Neural cell (in vitro differentiated cells): ENCODE measurements around the gene CDC73. TPM values are rescaled to one million over a fixed set of nuclear protein-coding genes. Genes with fewer than 3 reads are reported as not detected.

ENCODE experiments used
- H2AFZ ChIP-seq: fragments of 200-600, 300-800 bp; sonication (generic), shearing (Covaris generic); 2 replicates; pipeline ENCODE4 v1.6.0; 2014; ENCODE audit warnings: low read depth, mild to moderate bottlenecking, antibody characterized with exemption, low read length, moderate library complexity
- H3F3A ChIP-seq: fragments of 200-600 bp; shearing (Covaris generic); 2 replicates; pipeline ENCODE4 v1.6.1; 2016; ENCODE audit warnings: mild to moderate bottlenecking, moderate library complexity, mixed read lengths, antibody characterized with exemption, low read length; ENCODE audit not compliant: insufficient read depth, poor library complexity, severe bottlenecking
- H3K27ac ChIP-seq: fragments of 200-600, 300-800 bp; sonication (generic), shearing (Covaris generic); 2 replicates; pipeline ENCODE4 v1.5.1; 2014; ENCODE audit warnings: mild to moderate bottlenecking, low read length, moderate library complexity
- H3K27me3 ChIP-seq: fragments of 300-800, 200-600 bp; sonication (generic), shearing (Covaris generic); 2 replicates; pipeline ENCODE4 v1.6.0; 2014; ENCODE audit warnings: mild to moderate bottlenecking, low read depth, low read length, moderate library complexity; ENCODE audit not compliant: insufficient read depth
- H3K36me3 ChIP-seq: fragments of 300-800, 200-600 bp; sonication (generic), shearing (Covaris generic); 2 replicates; pipeline ENCODE4 v1.5.1; 2014; ENCODE audit warnings: mild to moderate bottlenecking, antibody characterized with exemption, low read length, moderate library complexity; ENCODE audit not compliant: insufficient read depth
- H3K4me2 ChIP-seq: fragments of 300-800, 200-600 bp; sonication (generic), shearing (Covaris generic); 2 replicates; pipeline ENCODE4 v1.6.0; 2014; ENCODE audit warnings: mild to moderate bottlenecking, low read length
- H3K4me3 ChIP-seq: fragments of 300-800, 200-600 bp; sonication (generic), shearing (Covaris generic); 2 replicates; pipeline ENCODE4 v1.5.1; 2014; ENCODE audit warnings: mild to moderate bottlenecking, low read length, moderate library complexity
- H3K79me2 ChIP-seq: fragments of 200-600 bp; shearing (Covaris generic); replicated peaks from 2 replicates; pipeline ENCODE4 v1.6.0; 2014; ENCODE audit warnings: mild to moderate bottlenecking, low read length, moderate library complexity; ENCODE audit not compliant: insufficient read depth
- H3K9ac ChIP-seq: fragments of 300-800, 200-600 bp; sonication (generic), shearing (Covaris generic); 2 replicates; pipeline ENCODE4 v1.6.1; 2016; ENCODE audit warnings: mild to moderate bottlenecking, low read length, mixed read lengths
- H3K9me2 ChIP-seq: fragments of 200-600 bp; shearing (Covaris generic); 2 replicates; pipeline ENCODE4 v1.6.1; 2016; ENCODE audit warnings: mild to moderate bottlenecking, low read length, mixed read lengths; ENCODE audit not compliant: insufficient read depth
- H3K9me3 ChIP-seq: fragments of 200-600, 300-800 bp; sonication (generic), shearing (Covaris generic); 2 replicates; pipeline ENCODE4 v1.6.1; 2016; ENCODE audit warnings: mild to moderate bottlenecking, mixed run types, low read length, moderate library complexity, mixed read lengths
- H4K20me1 ChIP-seq: fragments of 200-600 bp; shearing (Covaris generic); 2 replicates; pipeline ENCODE4 v1.6.1; 2016; ENCODE audit warnings: mild to moderate bottlenecking, mixed run types; ENCODE audit not compliant: insufficient read depth
- EP300 ChIP-seq: fragments of 450-650 bp; conservative IDR thresholded peaks from 2 replicates; pipeline ENCODE4 v1.6.1; 2014; ENCODE audit warnings: antibody characterized with exemption, mild to moderate bottlenecking, moderate library complexity; ENCODE audit not compliant: poor library complexity, severe bottlenecking
- EZH2 ChIP-seq: fragments of 200-600, 300-800 bp; shearing (Covaris generic), sonication (generic); IDR thresholded peaks from 2 replicates; pipeline ENCODE4 v1.6.1; 2014; ENCODE audit warnings: antibody characterized with exemption, low read length, borderline replicate concordance, mild to moderate bottlenecking; ENCODE audit not compliant: insufficient read depth, poor library complexity, severe bottlenecking
- MXI1 ChIP-seq: fragments of 450-650 bp; conservative IDR thresholded peaks from 2 replicates; pipeline ENCODE4 v1.6.1; 2014; ENCODE audit warnings: antibody characterized with exemption, mild to moderate bottlenecking; ENCODE audit not compliant: poor library complexity, severe bottlenecking
- POLR2AphosphoS5 ChIP-seq: IDR thresholded peaks from 2 replicates; pipeline ENCODE4 v1.6.1; 2012
- RAD21 ChIP-seq: fragments of 450-650 bp; conservative IDR thresholded peaks from 2 replicates; pipeline ENCODE4 v1.6.1; 2014; ENCODE audit warnings: antibody characterized with exemption, mild to moderate bottlenecking, moderate library complexity
- SMC3 ChIP-seq: fragments of 450-650 bp; conservative IDR thresholded peaks from 2 replicates; pipeline ENCODE4 v1.6.1; 2014; ENCODE audit warnings: antibody characterized with exemption, mild to moderate bottlenecking, moderate library complexity; ENCODE audit not compliant: poor library complexity
- TAF1 ChIP-seq: IDR thresholded peaks from 2 replicates; pipeline ENCODE4 v1.6.1; 2012; ENCODE audit warnings: low read depth
- polyA minus RNA-seq: library from RNA; depleted of rRNA, polyadenylated mRNA; stranded (reverse); fragments of >200 nt; gene quantifications from 2 replicates; pipeline ENCODE4 v1.2.3, GENCODE V29; 2014
- polyA plus RNA-seq: library from polyadenylated mRNA; depleted of rRNA; stranded (reverse); fragments of >200 nt; gene quantifications from 2 replicates; pipeline ENCODE4 v1.2.3, GENCODE V29; 2014
- TF ChIP-seq, protein P1 (sequence below): fragments of 450-650 bp; IDR thresholded peaks from 2 replicates; pipeline ENCODE4 v1.5.1; 2014; ENCODE audit warnings: antibody characterized with exemption, mild to moderate bottlenecking, moderate library complexity; ENCODE audit not compliant: poor library complexity, severe bottlenecking
- TF ChIP-seq, protein P2 (sequence below): IDR thresholded peaks from 2 replicates; pipeline ENCODE4 v1.6.1; 2012; ENCODE audit warnings: borderline replicate concordance

CDC73 gene
- 10.4 and 11.9 TPM in 2 replicates for polyA plus RNA-seq
- polyA minus RNA-seq, result 45.5 and 52.6 TPM in 2 replicates

DNA sequence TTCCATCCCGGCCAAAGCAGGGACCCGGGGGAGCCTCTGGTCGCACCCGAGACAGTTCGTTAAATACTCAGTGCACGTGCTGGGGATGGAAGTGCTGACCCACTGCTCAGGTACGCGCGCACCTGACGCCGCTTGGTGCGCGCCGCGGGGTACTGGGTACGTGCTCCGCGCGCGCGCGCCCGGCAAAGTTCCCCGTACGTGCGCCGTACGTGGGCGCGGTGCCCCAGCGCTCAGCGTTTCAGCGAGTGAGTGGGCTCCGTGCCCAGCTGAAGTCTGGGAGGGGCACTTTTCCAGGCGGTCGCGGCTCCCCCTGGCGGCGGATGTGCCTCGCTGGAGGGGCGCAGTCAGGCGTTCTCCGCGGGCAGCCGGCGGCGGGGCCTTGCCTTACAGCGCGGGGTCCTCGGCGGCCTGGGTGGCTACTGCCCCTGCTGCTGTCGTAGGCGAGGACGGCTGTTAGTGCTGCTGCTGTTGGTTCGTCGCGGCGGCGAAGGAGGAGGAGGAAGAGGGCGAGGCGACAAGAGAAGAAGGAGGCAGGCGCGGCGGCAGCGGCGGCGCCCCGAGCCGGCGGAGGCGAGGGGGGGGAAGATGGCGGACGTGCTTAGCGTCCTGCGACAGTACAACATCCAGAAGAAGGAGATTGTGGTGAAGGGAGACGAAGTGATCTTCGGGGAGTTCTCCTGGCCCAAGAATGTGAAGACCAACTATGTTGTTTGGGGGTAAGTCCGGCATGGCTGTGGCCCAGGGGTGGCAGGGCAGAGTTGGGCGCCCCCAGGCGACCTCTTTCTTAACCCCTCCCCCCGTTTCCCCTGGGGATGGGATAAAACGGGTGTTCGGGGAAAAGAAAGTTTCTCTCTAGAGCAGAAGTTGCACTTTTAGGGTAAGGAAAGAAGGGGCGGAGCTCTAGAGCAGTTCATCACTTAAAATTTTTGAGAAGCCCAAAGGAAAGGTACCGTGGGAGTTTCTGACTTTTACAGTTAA lies at the start of gene CDC73:
Gene CDC73 (plus strand): TSS at position 416 of the 978 bp plus-strand sequence. CDS start 170 bp downstream, at position 586.
- H3K27me3 ChIP-seq, result no peaks in the 10 kb centered on the region
- TF ChIP-seq MXI1 (peak; percentile 76), EP300 (peak; percentile 59), EZH2 (no peak), POLR2AphosphoS5 (peak; percentile 75), TAF1 (no peak), RAD21 (peak; percentile 85), SMC3 (peak; percentile 98)
- TF ChIP-seq, protein P1, sequence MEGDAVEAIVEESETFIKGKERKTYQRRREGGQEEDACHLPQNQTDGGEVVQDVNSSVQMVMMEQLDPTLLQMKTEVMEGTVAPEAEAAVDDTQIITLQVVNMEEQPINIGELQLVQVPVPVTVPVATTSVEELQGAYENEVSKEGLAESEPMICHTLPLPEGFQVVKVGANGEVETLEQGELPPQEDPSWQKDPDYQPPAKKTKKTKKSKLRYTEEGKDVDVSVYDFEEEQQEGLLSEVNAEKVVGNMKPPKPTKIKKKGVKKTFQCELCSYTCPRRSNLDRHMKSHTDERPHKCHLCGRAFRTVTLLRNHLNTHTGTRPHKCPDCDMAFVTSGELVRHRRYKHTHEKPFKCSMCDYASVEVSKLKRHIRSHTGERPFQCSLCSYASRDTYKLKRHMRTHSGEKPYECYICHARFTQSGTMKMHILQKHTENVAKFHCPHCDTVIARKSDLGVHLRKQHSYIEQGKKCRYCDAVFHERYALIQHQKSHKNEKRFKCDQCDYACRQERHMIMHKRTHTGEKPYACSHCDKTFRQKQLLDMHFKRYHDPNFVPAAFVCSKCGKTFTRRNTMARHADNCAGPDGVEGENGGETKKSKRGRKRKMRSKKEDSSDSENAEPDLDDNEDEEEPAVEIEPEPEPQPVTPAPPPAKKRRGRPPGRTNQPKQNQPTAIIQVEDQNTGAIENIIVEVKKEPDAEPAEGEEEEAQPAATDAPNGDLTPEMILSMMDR, result peak; percentile 99
- TF ChIP-seq, protein P2, sequence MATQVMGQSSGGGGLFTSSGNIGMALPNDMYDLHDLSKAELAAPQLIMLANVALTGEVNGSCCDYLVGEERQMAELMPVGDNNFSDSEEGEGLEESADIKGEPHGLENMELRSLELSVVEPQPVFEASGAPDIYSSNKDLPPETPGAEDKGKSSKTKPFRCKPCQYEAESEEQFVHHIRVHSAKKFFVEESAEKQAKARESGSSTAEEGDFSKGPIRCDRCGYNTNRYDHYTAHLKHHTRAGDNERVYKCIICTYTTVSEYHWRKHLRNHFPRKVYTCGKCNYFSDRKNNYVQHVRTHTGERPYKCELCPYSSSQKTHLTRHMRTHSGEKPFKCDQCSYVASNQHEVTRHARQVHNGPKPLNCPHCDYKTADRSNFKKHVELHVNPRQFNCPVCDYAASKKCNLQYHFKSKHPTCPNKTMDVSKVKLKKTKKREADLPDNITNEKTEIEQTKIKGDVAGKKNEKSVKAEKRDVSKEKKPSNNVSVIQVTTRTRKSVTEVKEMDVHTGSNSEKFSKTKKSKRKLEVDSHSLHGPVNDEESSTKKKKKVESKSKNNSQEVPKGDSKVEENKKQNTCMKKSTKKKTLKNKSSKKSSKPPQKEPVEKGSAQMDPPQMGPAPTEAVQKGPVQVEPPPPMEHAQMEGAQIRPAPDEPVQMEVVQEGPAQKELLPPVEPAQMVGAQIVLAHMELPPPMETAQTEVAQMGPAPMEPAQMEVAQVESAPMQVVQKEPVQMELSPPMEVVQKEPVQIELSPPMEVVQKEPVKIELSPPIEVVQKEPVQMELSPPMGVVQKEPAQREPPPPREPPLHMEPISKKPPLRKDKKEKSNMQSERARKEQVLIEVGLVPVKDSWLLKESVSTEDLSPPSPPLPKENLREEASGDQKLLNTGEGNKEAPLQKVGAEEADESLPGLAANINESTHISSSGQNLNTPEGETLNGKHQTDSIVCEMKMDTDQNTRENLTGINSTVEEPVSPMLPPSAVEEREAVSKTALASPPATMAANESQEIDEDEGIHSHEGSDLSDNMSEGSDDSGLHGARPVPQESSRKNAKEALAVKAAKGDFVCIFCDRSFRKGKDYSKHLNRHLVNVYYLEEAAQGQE, result peak; percentile 44
- H3F3A ChIP-seq, result no peaks in the 10 kb centered on the region
- peak within 1 kb of the TSS; percentile 94 for H3K4me2 ChIP-seq
- H3K27ac ChIP-seq, result peak within 1 kb of the TSS; percentile 84
- peak within 1 kb of the TSS; percentile 88 for H2AFZ ChIP-seq
- H3K79me2 ChIP-seq, result peaks cover 42% of the 10 kb centered on the region
- H3K9me3 ChIP-seq, result no peaks in the 10 kb centered on the region
- H3K36me3 ChIP-seq, result no peaks in the 10 kb centered on the region
- H4K20me1 ChIP-seq, result no peaks in the 10 kb centered on the region
- H3K4me3 ChIP-seq, result peak within 1 kb of the TSS; percentile 82
- peak within 1 kb of the TSS; percentile 79 for H3K9ac ChIP-seq
- no peaks in the 10 kb centered on the region for H3K9me2 ChIP-seq

DNA sequence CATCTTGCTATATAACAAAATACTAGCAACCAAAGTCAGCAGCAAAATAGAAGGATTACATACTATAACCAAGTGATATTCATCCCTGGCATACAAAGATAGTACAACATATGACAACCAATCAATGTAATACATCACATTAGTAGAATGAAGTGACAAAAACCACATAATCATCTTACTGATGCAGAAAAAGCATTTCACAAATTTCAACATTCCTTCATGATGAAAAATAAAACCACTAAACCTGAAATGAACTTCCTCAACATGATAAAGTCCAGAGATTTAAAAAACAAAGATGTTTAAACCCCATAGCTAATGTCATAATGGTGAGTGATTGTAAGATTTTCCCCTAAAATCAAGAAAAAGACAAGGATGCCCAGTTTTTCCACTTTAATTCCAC lies 43.8 kb upstream of the CDC73 start:
- TF ChIP-seq SMC3 (no peak), MXI1 (no peak), EP300 (no peak), EZH2 (no peak), POLR2AphosphoS5 (no peak), RAD21 (no peak)
- TF ChIP-seq, protein P2, result no peak
- TF ChIP-seq, protein P1, result no peak
- no peaks in the 10 kb centered on the region for H3F3A ChIP-seq
- H3K4me3 ChIP-seq, result no peak overlapping the region
- H3K27ac ChIP-seq, result no peak overlapping the region
- no peaks in the 10 kb centered on the region for H3K27me3 ChIP-seq
- H2AFZ ChIP-seq, result no peak overlapping the region
- H3K9ac ChIP-seq, result no peak overlapping the region
- H3K9me2 ChIP-seq, result no peaks in the 10 kb centered on the region
- peaks cover 14% of the 10 kb centered on the region for H3K79me2 ChIP-seq
- H3K36me3 ChIP-seq, result peaks cover 43% of the 10 kb centered on the region
- H3K9me3 ChIP-seq, result peaks cover 9% of the 10 kb centered on the region
- no peak overlapping the region for H3K4me2 ChIP-seq
- no peaks in the 10 kb centered on the region for H4K20me1 ChIP-seq
